Measurements from ENCODE around the gene LHFPL3.
"Not testable (repeated sequence)": the region's sequence is repeated elsewhere in the genome, so short reads cannot be mapped to it uniquely, and the experiment has no call there.

LHFPL3 gene

DNA sequence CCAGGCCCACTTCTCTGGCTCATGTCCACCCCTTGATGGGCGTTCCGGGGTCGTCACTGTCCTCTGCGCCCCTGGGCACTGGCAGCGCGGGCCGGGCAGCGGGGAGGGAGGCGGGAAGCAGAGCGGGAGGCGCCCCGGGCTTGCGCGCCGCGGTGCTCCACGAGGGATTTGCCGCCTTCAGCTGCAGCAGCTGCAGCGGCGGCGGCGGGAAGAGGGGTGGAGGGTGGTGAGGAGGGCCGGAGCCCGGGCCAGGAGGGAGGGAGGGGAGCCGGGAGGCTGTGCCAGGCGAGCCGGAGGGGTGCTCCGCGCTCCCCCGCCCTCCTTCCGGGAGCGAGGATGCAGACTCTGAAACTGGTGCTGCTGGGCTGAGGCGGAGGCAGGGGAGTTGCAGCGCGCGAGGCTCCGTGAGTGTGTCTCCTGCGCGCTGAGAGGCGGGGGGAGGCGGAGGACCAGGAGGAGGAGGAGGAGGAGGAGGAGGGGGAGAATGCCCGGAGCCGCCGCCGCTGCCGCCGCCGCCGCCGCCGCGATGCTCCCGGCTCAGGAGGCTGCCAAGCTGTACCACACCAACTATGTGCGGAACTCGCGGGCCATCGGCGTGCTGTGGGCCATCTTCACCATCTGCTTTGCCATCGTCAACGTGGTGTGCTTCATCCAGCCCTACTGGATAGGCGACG lies at the start of gene LHFPL3:
LHFPL3 (plus strand) TSS at position 308 of the 674 bp plus-strand sequence.
- no peak for DNase-seq (ENCODE audit: low read depth)

DNA sequence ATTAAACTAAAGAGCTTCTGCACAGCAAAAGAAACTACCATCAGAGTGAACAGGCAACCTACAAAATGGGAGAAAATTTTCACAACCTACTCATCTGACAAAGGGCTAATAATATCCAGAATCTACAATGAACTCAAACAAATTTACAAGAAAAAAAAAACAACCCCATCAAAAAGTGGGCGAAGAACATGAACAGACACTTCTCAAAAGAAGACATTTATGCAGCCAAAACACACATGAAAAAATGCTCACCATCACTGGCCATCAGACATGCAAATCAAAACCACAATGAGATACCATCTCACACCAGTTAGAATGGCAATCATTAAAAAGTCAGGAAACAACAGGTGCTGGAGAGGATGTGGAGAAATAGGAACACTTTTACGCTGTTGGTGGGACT lies 46.7 kb upstream of the LHFPL3 start:
- DNase-seq (ENCODE audit: low read depth): not testable (repeated sequence)

DNA sequence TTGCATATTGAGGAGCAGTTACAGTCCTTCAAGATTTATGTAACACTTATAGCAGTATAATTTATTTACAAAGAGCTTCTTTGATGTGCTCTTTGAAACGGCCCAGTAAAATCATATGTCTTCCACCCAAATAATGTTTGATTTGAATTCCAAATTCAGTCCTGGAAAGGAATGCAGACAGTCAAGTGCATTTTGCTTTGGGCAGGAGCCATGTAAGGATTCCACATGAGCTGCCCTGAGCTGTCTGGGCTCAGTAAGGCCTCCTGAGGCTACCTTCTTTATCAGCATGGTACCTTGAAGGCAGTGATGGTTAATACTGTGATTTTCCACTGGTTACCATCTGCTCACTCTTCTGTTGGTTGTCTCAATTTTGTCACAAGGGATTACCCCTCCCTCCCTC lies 41.6 kb upstream of the LHFPL3 start:
- DNase-seq (ENCODE audit: low read depth): no peak

DNA sequence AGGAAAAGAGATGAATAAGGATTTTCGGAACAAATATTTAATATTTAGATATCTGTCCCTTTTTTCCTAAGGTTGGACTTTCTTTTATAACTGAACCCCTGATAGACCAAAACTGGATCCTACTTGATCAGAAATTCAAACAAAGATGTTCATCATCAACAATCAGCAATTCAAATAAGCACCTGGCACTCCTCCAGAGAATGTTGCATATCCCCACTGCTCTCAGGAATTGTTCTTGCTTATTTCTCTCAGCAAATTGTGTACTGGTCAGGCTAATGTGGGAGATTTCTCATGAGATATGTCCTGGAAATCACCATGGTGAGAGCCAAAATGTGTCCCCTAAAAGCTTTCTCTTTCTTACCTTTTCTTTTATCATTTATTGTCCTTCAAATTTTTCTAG lies 40.3 kb upstream of the LHFPL3 start:
- DNase-seq (ENCODE audit: low read depth): no peak

DNA sequence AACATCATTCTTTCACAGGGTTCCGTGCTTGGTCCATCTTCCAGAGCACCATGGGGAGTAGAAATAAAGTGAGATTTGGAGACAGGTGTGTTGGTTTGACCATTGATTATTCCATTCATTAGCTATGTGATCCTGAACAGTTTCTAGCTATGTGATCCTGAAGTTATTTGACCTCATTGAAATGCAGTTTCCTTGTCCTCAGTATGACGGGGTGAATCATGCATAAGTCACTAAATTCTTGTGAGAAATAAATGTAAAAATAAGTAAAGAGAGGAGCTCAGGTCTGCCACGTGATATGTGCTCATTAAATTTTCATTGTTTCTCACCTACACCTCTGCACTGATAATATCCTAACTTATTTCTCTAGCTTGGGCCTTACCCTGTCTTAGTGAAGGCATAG lies 34.1 kb upstream of the LHFPL3 start:
- no peak for DNase-seq (ENCODE audit: low read depth)

DNA sequence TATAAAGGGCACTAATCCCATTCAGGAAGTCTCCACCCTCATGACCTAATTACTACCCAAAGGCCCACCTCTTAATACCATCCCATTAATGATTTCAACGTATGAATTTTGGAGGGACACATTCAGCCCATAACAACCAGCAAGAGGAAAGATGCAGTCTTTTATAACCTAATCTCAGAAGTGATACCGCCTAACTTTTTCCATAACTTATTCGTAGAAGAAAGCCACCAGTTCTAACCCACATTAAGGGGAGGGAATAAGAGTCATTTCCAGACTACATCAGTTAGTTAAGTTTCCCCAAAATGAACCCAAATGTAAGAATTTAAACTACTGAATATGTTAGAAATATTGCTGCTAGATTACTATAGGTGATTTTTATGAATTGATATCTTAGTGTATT lies 32.1 kb upstream of the LHFPL3 start:
- DNase-seq (ENCODE audit: low read depth): no peak

DNA sequence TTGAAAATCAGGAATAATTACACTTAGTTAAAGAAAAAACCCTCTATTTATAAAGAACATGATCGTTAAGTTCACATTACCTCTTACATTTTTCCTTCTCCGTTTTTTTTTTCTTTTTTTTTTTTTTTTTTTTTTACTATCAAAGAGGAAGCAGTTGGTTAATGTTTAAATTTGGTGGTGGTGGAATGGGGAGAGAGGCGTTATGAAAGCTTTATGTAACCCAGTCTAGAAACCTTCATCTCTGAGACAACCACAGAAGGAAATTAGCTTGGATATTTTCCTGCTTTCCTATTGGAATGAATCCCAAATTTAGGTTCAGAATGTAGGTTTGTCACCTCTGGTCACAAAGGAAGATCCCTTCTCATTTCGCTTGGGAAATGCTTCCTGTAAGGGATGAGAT lies 31.5 kb upstream of the LHFPL3 start:
- no peak for DNase-seq (ENCODE audit: low read depth)

DNA sequence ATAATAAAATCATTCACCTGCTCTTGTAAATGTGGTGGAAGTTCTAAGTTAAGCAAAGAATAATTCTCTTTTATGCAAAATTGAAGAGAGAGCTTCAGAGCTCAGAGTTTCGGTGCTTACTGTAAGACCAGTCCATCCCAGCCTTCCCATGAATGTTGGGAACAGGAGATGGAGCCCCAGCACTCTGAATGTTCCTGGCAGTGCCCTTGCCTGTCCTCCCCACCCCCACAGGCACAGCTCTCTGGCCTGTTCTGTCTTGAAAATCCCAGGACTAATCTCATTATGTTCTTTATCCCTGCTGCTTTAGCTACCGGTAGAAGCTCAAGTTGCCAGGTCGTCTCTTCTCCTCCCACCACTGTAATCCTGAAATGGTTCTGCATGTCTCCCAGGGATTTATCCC lies 29.1 kb upstream of the LHFPL3 start:
- no peak for DNase-seq (ENCODE audit: low read depth)

DNA sequence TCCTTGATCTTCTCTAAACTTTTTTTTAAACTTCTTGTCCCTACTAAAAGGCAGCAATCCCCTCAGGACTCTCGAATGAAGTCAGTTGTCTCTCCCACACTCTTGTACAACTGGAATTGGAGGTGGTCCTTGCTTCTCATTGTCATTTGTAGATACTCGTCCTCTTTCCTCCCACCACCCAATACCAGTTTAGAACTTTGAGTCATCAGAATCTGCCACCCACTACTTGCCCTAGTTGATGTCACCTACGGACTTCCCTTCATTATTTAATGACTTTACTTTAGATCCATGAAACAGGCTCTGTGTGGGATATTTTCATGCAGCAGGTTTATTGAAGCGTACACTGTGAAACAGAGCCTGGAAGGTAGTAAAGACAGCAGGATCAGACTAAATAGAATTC lies 28.6 kb upstream of the LHFPL3 start:
- DNase-seq (ENCODE audit: low read depth): no peak

DNA sequence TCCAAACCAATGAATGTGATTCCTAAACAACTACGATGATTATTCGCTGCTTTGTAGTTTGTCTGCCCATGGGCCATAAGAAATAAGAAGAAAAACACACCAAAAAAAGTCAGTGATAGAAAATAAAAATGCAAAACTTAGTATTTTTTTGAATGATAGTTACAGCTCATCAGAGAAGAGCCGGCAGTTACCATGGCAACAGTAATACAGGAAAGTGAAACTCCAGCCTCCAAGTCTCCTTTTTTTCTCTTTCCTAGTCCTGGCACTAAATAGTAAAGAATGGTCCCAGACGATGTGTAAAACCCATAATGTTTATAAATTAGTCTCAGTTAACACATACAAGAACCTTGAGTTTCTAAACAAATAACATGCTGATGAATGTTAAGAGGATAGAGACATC lies 21.6 kb upstream of the LHFPL3 start:
- DNase-seq (ENCODE audit: low read depth): no peak

DNA sequence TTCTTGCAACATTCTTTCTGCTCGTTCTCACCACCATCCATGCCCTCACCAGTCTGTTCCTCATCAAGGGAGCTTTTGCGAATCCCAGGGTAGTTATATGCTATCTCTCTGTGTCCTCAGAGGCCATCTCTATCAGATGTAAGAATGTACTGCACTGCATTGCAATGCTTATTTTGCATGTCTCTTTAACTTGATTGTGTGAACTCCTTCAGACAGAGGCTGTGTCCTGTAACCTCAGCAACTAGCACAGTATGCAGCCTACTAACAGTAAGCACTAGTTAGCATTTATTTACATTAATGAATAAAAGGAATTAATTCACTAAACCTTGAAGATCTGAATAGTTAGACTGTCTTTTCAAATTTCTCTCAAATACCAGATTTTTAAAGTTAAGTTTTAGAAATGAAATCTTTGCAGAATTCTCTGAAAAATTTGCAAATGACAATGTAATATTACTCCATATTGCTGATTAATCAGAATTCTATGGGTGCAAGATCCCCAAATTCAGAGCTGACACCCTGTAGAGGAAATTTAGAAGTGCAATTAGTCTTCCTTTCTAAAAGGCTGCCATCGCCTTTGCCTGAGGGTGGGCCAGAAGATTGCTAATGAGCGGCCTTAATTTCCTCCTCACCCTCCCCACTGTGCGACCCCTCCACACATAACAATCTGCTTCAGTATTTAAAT lies 10.3 kb upstream of the LHFPL3 start:
- no peak for DNase-seq (ENCODE audit: low read depth)

DNA sequence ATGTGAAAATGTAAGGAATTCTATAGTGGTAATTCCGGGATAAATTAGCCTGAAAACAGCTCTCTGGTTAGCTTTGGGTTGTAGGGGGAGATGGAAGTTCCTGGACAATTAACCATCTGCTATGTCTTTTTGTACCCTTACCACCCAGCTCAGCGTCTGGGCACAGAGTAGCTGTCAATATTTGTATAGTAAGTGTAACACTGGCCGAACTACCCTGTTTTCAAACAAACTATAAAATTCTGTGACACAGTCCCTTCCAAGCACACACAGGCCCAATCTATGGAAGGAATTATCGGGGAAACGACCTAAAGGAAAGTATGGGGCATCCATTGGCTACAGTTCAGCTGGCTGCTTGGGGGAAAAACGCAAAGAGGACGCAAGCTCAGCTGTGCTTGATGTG lies 869 bp upstream of the LHFPL3 start:
- DNase-seq (ENCODE audit: low read depth): no peak

DNA sequence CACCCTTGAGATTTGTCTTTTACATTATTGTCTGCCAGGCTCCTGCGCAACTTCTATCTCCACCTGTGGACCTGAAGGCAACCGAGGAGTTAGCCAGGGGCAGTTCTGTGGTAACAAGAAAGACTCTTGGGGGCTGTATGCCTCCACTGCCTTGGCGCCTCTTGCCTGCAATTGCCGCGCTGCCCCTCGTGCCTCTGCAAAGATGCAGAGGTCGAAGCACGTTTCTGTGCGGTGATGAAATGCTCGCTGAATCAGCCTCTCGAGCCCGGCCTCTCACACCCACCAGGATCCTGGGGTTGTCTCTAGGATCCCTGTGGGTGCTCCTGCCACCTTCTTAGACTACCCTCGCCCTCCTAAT lies 486 bp upstream of the LHFPL3 start:
- no peak for DNase-seq (ENCODE audit: low read depth)

DNA sequence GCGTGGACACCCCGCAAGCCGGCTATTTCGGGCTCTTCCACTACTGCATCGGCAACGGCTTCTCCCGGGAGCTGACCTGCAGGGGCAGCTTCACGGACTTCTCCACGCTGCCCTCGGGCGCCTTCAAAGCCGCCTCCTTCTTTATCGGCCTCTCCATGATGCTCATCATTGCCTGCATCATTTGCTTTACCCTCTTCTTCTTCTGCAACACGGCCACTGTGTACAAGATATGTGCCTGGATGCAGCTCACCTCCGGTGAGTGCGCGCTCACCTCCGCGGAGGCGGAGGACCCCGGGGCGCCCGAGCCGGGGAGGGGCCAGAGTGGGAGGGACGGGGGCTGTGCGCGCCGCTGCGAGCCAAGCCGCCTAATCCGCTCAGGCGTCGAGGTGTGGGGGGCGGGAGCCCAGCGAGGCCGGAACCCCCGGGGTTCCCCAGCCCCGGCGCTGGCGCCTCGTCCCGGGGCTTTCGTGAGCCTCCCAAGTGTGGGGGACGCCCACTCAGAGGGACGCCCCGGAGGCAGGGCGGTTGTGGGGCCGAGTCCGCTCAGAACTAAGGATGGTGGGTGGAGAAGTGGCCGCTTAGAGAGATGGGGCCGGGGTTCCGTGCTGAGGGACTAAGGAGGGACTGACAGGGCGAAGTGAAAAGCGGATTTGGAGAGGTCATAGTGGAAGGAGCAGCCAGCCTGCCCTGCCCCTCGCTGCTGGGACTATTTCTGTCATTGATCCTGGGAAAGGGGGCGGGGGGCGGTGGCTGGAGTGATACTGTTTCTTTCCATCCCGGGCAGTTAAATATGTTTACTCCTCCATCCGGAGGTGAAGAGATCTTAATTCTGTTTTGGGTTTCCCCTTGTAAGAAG lies 795 bp downstream of the LHFPL3 start:
- DNase-seq (ENCODE audit: low read depth): no peak

DNA sequence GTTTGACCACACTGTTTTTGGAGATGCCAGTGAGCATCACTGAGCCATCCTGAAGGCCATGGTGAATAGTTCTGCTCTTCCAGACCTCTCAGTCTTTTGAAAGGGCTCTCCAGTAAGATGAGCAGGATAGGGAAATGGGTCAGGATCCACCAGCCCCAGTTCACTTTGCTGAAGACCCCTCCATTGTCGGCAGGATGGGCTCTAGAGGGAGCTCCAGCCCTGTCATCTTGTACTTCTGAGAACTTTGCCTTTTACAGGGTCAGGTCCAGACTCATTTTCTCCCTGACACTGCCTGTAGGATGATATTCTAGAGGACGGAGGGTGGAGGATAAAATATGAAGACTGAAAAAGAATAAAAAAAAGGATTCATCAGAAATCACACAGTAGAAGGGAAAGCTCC lies 13.1 kb downstream of the LHFPL3 start:
- no peak for DNase-seq (ENCODE audit: low read depth)

DNA sequence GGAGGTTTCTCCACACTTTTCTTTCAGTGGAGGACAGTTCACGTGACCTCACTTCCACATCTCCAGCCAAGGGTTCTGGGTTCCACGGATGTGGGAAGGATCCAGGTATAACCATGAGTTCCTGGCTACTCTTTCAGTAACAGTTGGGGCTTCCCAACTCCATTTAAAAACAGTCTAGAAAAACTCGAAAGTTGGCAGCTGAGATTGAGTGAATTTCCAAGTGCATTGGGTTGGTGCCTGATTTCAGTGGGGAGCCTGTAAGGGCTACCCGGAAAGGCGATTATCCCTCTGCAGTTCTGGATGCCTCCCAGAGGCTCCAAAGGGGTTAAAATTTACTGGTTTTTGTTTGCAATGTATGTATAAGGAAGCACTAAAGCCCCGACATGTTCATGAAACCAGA lies 24.3 kb downstream of the LHFPL3 start:
- no peak for DNase-seq (ENCODE audit: low read depth)

DNA sequence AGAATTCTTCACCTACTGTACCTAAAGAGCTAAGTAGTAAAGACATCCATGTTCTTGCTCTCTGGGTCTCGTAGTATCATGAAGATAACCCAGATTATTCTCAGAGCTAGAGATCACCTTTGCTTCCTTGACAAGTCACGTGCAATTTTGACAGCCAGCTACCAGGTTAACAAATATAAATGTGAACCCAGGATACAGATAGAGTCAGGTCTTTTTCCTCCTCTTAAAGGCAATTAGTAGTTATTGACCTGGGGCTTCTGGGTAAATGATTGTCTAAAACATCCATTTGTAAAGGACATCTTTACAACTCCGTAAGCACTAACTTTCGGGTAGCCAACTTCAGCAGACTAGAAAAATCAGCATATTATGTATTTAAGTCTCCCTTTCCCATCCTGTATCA lies 28.8 kb downstream of the LHFPL3 start:
- no peak for DNase-seq (ENCODE audit: low read depth)

DNA sequence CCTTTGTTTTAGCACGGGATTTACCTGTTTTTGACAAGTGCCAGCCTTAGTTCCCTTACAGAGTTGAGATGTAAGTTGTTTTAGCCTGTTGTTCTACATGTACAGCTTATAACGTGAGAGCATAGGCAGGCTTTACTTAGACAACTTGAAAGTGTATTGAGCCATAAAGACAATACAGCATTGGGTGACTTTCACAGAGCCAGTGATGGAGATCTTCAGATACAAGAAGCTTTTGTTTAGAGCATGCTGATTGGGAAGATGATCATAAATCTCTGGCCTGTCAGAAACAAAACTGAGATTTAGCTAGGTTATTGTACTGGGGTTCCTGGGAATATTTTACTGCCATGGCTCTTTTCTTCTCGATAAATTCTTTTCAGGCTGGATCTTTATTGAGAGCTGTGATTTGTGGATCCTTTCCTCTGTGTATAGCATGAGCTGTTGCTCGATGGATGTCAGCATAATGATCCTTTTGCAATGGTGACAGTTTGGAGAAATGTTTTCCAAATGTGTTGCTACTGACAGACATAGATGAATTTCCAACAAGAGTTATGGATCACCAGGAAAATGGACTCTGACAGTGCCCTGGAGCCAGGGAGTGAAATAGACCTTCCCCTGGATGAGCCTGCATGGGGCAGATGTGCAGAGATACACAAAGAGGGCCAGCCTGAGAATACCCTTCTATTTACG lies 30.2 kb downstream of the LHFPL3 start:
- DNase-seq (ENCODE audit: low read depth): no peak

DNA sequence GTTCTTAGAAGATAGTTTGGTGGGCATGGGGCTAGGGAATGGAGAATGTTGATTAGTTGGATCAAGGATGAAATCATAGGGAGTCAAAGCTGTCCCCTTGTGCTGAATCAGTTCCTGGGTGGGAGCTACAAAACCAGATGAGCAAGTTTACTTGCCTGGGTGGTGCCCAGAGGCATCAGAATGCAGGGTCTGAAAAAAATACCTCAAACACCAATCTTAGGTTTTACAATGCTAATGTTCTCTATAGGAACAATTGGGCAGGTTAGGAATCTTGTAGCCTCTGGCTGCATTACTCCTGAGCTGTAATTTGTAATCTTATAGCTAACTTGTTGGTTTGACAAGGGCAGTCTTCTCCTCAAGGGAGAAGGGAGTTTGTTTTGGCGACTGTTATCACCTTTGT lies 34.4 kb downstream of the LHFPL3 start:
- DNase-seq (ENCODE audit: low read depth): no peak

DNA sequence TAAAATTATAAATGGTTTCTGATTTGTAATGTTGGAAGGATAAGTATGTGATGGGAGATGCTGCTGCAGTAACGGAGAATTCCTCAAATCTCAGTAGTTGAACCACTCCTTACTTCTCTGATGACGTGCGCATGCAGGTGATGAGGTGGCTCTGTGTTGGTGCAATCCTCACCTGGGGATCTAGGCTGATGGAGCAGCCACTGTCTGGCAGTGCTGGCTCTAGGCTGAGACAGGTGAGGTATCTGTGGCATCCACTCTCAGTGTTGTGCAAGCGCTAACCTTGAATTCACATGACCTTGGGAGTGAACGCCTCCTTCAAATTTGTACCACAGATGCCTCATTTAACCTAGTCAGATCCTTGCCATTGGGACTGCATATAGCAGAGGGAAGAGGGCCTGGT lies 35.0 kb downstream of the LHFPL3 start:
- no peak for DNase-seq (ENCODE audit: low read depth)

DNA sequence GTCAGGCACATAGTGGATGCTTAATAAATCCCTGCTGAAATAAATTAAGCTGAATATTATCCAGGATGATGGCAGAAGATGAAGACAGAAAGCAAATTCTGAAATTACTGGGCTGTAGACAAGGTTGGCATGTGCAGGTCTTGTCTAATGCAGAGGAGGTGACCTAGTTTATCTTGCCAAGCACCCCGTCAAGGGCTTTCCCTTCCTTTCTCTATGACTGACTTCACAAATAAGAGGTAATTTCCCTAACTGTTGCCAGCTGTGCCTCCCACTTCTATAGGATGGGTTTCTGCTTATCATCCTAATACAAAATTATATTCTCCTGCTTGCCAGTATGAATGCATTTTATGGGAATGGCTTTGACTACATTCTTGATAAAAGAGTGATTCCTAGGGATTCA lies 38.0 kb downstream of the LHFPL3 start:
- DNase-seq (ENCODE audit: low read depth): no peak

DNA sequence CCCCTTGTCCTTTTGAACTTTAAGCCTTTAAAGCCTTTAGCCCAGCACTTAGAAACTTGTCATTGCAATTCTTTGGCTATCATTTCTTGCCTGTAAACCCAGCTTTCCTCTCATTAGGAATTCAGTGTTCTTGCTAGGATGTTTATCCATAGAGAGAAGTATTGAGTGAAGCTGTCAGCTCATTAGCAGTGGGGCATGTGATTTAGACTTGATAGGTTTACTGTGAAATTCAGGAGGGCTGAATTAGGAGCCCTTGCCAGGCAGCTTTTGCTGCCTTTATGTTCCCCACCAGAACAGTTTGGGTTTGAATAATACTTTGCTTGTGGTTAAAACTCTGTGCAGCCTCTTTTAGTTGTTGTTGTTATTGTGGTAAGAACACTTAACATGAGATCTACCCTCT lies 39.5 kb downstream of the LHFPL3 start:
- no peak for DNase-seq (ENCODE audit: low read depth)

All from activated T-helper 9 cell treated with anti-CD3 and anti-CD28 coated beads, Interleukin-2, amount 50 U/mL, for 16 hours (primary cell).